ENCODE results near the gene ANO6.
"Not testable (repeated sequence)": the region's sequence is repeated elsewhere in the genome, so short reads cannot be mapped to it uniquely, and the experiment has no call there.

ANO6 gene, protein sequence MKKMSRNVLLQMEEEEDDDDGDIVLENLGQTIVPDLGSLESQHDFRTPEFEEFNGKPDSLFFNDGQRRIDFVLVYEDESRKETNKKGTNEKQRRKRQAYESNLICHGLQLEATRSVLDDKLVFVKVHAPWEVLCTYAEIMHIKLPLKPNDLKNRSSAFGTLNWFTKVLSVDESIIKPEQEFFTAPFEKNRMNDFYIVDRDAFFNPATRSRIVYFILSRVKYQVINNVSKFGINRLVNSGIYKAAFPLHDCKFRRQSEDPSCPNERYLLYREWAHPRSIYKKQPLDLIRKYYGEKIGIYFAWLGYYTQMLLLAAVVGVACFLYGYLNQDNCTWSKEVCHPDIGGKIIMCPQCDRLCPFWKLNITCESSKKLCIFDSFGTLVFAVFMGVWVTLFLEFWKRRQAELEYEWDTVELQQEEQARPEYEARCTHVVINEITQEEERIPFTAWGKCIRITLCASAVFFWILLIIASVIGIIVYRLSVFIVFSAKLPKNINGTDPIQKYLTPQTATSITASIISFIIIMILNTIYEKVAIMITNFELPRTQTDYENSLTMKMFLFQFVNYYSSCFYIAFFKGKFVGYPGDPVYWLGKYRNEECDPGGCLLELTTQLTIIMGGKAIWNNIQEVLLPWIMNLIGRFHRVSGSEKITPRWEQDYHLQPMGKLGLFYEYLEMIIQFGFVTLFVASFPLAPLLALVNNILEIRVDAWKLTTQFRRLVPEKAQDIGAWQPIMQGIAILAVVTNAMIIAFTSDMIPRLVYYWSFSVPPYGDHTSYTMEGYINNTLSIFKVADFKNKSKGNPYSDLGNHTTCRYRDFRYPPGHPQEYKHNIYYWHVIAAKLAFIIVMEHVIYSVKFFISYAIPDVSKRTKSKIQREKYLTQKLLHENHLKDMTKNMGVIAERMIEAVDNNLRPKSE

DNA sequence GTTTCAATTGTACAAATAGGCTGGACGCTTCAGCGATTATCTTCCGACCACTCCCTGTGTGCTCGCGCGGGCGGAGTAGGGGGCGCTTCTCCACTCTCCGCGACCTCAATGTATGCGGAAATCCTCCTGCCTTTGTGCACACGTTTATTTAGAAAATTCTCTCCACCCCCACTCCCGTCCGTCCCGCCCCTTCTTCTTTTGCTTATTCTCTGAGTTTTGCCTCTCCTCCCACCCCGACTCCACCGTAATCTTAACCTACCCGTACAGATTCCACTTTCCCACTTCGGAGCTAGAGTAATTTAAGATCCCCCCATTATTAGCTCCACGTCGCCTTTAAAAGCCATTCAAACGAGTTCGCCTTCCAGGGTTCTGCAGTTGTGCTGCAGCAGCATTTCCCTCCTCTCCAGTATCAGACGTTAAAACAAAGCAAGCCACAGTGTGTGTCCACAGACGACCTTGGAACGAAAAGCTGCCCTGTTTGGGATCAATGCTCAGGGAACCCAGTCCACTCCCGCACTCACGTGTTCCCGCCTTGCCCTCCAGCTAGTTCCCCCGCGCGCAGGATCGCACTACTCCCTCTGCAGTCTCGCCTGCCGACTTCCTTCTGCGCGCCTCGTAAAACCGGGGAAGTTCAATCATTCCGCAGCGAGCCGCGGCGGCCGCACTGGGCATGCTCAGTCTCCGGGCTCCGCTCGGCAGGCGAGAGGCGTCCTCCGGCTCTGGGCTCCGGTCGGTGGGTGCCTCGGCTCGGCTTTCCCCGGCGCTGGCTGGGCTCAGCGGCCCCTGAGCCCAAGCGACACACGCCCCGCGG is at the start of gene ANO6:
ANO6 (plus strand) TSS at position 677 of the 811 bp plus-strand sequence. CDS start 227 bp downstream, outside the sequence.
- H3K36me3 ChIP-seq (ENCODE audit: control insufficient read depth, insufficient read depth, low read length) = no peaks in the 10 kb centered on the region

DNA sequence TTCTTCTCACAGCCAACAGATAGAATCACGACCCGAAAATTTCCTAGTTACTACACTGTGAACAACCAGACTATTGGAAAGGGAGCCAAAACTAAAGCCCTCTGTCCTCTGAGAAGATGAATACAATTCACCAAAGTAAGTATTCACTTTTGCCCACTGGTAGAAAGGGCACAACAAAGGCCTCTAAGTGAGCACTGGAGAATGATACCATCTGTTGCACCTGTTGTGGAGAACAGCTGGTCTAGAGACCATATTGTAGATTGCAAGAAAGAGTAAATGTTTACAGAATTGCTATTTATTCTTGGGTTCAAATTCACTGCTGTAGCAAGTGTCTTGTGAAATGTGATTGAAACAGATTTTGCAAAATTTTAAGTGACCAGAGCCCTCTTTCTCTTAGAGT is 46.9 kb upstream of the ANO6 start:
- no peak overlapping the region for H3K27ac ChIP-seq (ENCODE audit: low read depth, low read length)
- H3K36me3 ChIP-seq (ENCODE audit: control insufficient read depth, insufficient read depth, low read length) = 0 out of 2 replicates have a peak, but pooled peaks cover under 1% of the 10 kb centered on the region
- H3K4me3 ChIP-seq (ENCODE audit: low read depth, low read length) = no peak overlapping the region
- no peaks in the 10 kb centered on the region for H3K4me1 ChIP-seq (ENCODE audit: control insufficient read depth, insufficient read depth, low read length)
- H3K9ac ChIP-seq (ENCODE audit: low read length) = no peak overlapping the region
- no peaks in the 10 kb centered on the region for H3K27me3 ChIP-seq (ENCODE audit: control insufficient read depth, insufficient read depth, low read length)
- H3K9me3 ChIP-seq (ENCODE audit: control insufficient read depth, insufficient read depth, low read depth, low read length) = no peaks in the 10 kb centered on the region

More for the DNA sequence above, at the start of gene ANO6:
- Histone ChIP-seq H3K27ac (ENCODE audit: low read depth, low read length) (peak within 1 kb of the TSS; percentile 65), H3K9ac (ENCODE audit: low read length) (peak within 1 kb of the TSS; percentile 79), H3K4me3 (ENCODE audit: low read depth, low read length) (peak within 1 kb of the TSS; percentile 82), H3K4me1 (ENCODE audit: control insufficient read depth, insufficient read depth, low read length) (peaks cover 30% of the 10 kb centered on the region), H3K27me3 (ENCODE audit: control insufficient read depth, insufficient read depth, low read length) (no peaks in the 10 kb centered on the region), H3K9me3 (ENCODE audit: control insufficient read depth, insufficient read depth, low read depth, low read length) (no peaks in the 10 kb centered on the region)

DNA sequence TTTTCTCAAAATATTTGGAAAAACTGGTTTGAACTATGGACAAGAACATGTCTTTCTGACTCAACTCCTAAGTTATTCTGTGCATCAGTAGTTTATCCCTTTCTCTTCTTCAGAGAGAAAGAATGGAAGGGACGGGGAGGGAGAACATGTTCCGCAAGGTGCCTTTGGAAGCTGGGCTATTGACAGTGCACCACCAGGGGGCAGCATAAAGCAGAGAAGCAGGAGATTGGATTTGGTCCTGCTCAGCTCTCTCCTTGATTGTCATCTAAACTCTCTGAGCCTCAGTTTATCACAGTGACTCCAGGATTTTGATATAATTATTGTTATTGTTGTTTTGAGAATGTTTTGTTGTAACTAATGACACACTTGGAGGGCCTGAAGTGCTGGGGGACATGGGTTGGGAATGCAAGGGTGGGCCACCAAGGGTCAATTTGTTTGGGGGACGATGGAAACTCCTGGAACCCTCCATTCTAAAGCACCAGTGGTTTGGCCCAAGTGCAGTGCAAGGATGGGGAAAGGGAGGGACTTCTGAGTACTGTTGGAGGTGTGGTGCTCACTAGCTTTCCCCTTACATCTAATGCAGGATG is 45.3 kb upstream of the ANO6 start:
- Histone ChIP-seq H3K27me3 (ENCODE audit: control insufficient read depth, insufficient read depth, low read length) (no peaks in the 10 kb centered on the region), H3K4me1 (ENCODE audit: control insufficient read depth, insufficient read depth, low read length) (no peaks in the 10 kb centered on the region), H3K9ac (ENCODE audit: low read length) (no peak overlapping the region), H3K9me3 (ENCODE audit: control insufficient read depth, insufficient read depth, low read depth, low read length) (0 out of 2 replicates have a peak, but pooled peaks cover 4% of the 10 kb centered on the region), H3K4me3 (ENCODE audit: low read depth, low read length) (no peak overlapping the region), H3K36me3 (ENCODE audit: control insufficient read depth, insufficient read depth, low read length) (peaks cover 5% of the 10 kb centered on the region), H3K27ac (ENCODE audit: low read depth, low read length) (no peak overlapping the region)

DNA sequence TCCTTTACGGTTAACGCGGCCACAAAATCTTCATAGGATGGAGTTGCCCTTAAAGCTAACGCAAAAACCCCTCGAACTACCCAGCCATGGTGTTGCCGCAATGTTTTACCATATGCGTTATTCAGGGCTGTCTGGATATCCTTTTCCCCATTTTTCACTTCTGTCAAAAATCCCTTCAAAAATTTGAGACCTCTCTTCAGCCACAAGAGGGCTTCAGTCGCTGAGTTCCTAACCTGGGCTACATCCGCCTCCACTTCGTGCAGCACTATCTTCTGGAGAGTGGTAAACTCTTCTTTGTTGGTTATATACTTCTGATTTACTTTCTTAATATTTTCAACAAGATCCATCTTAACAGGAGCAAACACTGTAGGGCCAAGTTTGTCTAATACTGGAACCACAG is 42.6 kb upstream of the ANO6 start:
- H3K9ac ChIP-seq (ENCODE audit: low read length); H3K4me1 ChIP-seq (ENCODE audit: control insufficient read depth, insufficient read depth, low read length); H3K27me3 ChIP-seq (ENCODE audit: control insufficient read depth, insufficient read depth, low read length); H3K27ac ChIP-seq (ENCODE audit: low read depth, low read length); H3K4me3 ChIP-seq (ENCODE audit: low read depth, low read length): not testable (repeated sequence)
- H3K9me3 ChIP-seq (ENCODE audit: control insufficient read depth, insufficient read depth, low read depth, low read length) = peaks cover 29% of the 10 kb centered on the region
- peaks cover 17% of the 10 kb centered on the region for H3K36me3 ChIP-seq (ENCODE audit: control insufficient read depth, insufficient read depth, low read length)

DNA sequence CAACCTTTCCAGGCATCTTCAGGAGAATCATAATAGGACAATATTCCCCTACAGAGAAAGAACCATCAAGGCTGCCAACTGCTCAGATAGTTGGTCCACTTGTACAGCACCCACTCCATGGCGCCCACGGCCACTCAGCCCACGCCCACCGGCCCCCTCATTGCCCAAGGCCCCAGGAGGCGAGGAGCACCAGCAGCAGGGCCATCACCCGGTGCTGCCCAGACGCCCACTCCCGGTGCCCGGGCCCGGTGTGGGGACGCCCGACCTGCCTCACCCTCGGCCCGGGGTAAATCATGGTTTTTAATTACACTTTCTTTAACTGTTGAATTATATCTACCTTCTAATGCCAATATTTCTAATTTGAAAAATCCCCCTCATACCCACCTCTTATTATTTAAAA is 41.3 kb upstream of the ANO6 start:
- peaks cover 41% of the 10 kb centered on the region for H3K9me3 ChIP-seq (ENCODE audit: control insufficient read depth, insufficient read depth, low read depth, low read length)
- no peak overlapping the region for H3K9ac ChIP-seq (ENCODE audit: low read length)
- no peaks in the 10 kb centered on the region for H3K27me3 ChIP-seq (ENCODE audit: control insufficient read depth, insufficient read depth, low read length)
- H3K36me3 ChIP-seq (ENCODE audit: control insufficient read depth, insufficient read depth, low read length) = peaks cover 17% of the 10 kb centered on the region
- no peak overlapping the region for H3K4me3 ChIP-seq (ENCODE audit: low read depth, low read length)
- H3K4me1 ChIP-seq (ENCODE audit: control insufficient read depth, insufficient read depth, low read length) = no peaks in the 10 kb centered on the region
- H3K27ac ChIP-seq (ENCODE audit: low read depth, low read length) = no peak overlapping the region

DNA sequence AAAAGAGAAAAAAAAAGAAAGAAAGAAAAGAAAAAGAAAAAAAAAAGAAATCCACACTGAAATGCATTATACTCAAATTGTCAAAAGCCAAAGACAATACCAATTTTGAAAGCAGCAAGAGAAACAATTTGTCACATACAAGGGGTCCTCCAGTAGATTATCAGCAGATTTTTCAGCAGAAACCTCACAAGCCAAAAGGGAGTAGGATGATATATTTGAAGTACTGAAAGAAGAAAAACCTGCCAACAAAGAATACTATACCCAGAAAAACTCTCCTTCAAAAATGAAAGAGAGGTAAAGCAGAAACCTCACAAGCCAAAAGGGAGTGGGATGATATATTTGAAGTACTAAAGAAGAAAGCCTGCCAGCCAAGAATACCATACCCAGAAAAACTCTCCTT is 37.1 kb upstream of the ANO6 start:
- Histone ChIP-seq H3K27me3 (ENCODE audit: control insufficient read depth, insufficient read depth, low read length) (no peaks in the 10 kb centered on the region), H3K4me3 (ENCODE audit: low read depth, low read length) (no peak overlapping the region), H3K27ac (ENCODE audit: low read depth, low read length) (no peak overlapping the region), H3K4me1 (ENCODE audit: control insufficient read depth, insufficient read depth, low read length) (no peaks in the 10 kb centered on the region), H3K9me3 (ENCODE audit: control insufficient read depth, insufficient read depth, low read depth, low read length) (peaks cover 45% of the 10 kb centered on the region), H3K9ac (ENCODE audit: low read length) (no peak overlapping the region), H3K36me3 (ENCODE audit: control insufficient read depth, insufficient read depth, low read length) (peaks cover 17% of the 10 kb centered on the region)

DNA sequence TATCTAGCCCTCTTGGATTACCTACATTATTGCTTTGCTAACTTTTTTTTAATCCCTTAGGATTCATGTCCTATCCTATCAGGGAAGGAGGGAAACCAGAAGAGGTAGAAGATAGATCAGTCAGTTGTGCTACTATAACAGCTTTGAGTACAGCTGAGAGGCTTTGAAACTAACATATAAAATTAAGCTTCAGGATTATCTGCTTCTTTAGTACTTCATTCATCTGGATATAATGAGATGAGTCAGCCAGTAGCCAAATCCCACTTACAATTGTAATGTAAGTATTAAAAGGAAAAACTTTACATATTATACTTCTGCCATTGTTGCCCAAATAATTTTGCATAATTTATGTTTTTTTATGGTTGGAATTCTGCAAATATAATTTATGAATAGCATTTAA is 33.4 kb upstream of the ANO6 start:
- Histone ChIP-seq H3K4me1 (ENCODE audit: control insufficient read depth, insufficient read depth, low read length) (no peaks in the 10 kb centered on the region), H3K9me3 (ENCODE audit: control insufficient read depth, insufficient read depth, low read depth, low read length) (peaks cover 21% of the 10 kb centered on the region), H3K4me3 (ENCODE audit: low read depth, low read length) (no peak overlapping the region), H3K27ac (ENCODE audit: low read depth, low read length) (no peak overlapping the region), H3K27me3 (ENCODE audit: control insufficient read depth, insufficient read depth, low read length) (no peaks in the 10 kb centered on the region), H3K9ac (ENCODE audit: low read length) (no peak overlapping the region), H3K36me3 (ENCODE audit: control insufficient read depth, insufficient read depth, low read length) (0 out of 2 replicates have a peak, but pooled peaks cover 5% of the 10 kb centered on the region)

DNA sequence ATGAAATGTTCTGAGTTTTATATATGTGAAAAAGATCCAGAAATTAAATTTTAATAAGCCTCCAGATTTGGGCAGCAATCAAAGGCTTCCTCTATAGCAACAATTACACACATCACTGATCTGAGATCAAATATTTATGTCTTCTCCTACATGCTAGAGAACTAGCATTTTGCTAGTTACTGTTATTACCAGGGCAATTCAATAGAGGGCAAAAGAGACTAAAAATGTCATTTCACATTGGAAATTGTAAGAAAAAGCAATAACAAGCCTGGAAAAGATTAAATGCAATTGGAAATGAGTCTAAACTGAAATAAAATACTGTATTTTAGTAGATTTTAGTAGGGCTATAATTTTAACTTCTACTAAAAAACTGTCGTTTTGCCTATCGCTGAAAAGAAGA is 32.6 kb upstream of the ANO6 start:
- Histone ChIP-seq H3K4me3 (ENCODE audit: low read depth, low read length) (no peak overlapping the region), H3K9me3 (ENCODE audit: control insufficient read depth, insufficient read depth, low read depth, low read length) (peaks cover 16% of the 10 kb centered on the region), H3K4me1 (ENCODE audit: control insufficient read depth, insufficient read depth, low read length) (no peaks in the 10 kb centered on the region), H3K27me3 (ENCODE audit: control insufficient read depth, insufficient read depth, low read length) (no peaks in the 10 kb centered on the region), H3K27ac (ENCODE audit: low read depth, low read length) (no peak overlapping the region), H3K36me3 (ENCODE audit: control insufficient read depth, insufficient read depth, low read length) (0 out of 2 replicates have a peak, but pooled peaks cover 3% of the 10 kb centered on the region), H3K9ac (ENCODE audit: low read length) (no peak overlapping the region)

DNA sequence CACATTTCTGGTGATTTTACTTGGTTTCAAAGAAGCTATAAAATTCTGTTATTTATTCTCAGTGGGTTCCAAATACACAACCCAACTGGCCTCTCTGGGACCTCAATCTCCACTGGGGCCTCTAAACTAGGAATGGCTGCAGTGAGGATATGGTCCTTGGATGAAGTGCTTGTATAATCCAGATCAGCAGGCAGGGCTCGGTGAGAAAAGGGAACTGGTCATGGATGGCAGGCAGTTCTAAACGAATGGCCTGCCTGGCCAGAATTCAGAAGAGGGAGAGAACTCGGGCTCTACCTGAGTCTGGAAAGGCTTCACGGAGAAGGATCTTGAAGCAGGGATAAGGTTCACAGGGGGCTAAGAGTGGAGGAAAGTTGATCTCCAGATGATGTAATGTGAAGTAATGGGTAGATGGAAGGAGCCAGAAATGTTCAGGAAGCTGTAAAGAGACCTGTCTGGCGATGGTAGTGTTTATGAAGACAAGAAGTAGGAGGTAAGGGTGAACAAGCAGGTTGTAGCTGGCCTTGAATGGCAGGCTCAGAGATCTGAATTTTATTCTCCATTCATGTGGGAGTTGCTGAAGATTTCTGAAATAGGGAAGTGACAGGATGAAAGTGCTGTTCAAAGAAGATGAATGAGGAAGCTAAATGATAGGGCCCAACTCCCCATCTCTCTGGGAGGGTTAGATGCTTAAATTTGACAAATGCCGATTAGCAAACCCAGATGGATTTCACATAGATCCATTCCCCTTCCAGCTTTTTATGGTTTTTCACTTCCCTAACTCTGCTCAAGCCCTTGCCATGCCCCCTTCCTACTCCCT is 31.5 kb upstream of the ANO6 start:
- Histone ChIP-seq H3K36me3 (ENCODE audit: control insufficient read depth, insufficient read depth, low read length) (0 out of 2 replicates have a peak, but pooled peaks cover 3% of the 10 kb centered on the region), H3K27me3 (ENCODE audit: control insufficient read depth, insufficient read depth, low read length) (no peaks in the 10 kb centered on the region), H3K4me3 (ENCODE audit: low read depth, low read length) (no peak overlapping the region), H3K4me1 (ENCODE audit: control insufficient read depth, insufficient read depth, low read length) (no peaks in the 10 kb centered on the region), H3K9ac (ENCODE audit: low read length) (no peak overlapping the region), H3K9me3 (ENCODE audit: control insufficient read depth, insufficient read depth, low read depth, low read length) (peaks cover 5% of the 10 kb centered on the region; the same call in 1 of the 2 replicates), H3K27ac (ENCODE audit: low read depth, low read length) (no peak overlapping the region)
